AG04450 (cell line): ENCODE results near the gene TNFAIP3. TPM values are rescaled to one million over a fixed set of nuclear protein-coding genes. Genes with fewer than 3 reads are reported as not detected.

Experiments used
- CTCF ChIA-PET: fragments of 300-600, 350-600 bp; formaldehyde crosslinking; extraction: SDS; loops from one replicate; lab custom pipeline; 2022; ENCODE audit warnings: antibody characterized with exemption, inconsistent platforms; lab: Charles Lee
- POLR2A ChIA-PET: fragments of 350-600 bp; formaldehyde crosslinking; extraction: SDS; loops from one replicate; lab custom pipeline; 2021; ENCODE audit warnings: antibody characterized with exemption, inconsistent platforms; lab: Yijun Ruan, JAX
- DNase-seq: peaks from one replicate; pipeline ENCODE4 v3.0.0-alpha.2; 2011; ENCODE audit warnings: low read depth, low spot score
- H3K27ac ChIP-seq: one replicate; pipeline ENCODE4 v1.5.1; 2012; ENCODE audit warnings: low read depth, low read length, control low read depth
- H3K27me3 ChIP-seq: one replicate; pipeline ENCODE4 v1.6.0; 2012; ENCODE audit warnings: low read length; ENCODE audit not compliant: control insufficient read depth, insufficient read depth
- H3K4me3 ChIP-seq: 2 replicates; pipeline ENCODE4 v1.5.1; 2011; ENCODE audit warnings: mild to moderate bottlenecking, low read depth, low read length, control low read depth
- H3K9me3 ChIP-seq: 2 replicates; pipeline ENCODE4 v1.5.1; 2012; ENCODE audit warnings: low read length; ENCODE audit not compliant: control insufficient read depth, insufficient read depth
- CTCF ChIP-seq: IDR thresholded peaks from 2 replicates; pipeline ENCODE4 v1.5.1; 2011; ENCODE audit warnings: low read depth, low read length, control low read depth, inconsistent platforms
- polyA plus RNA-seq: library from polyadenylated mRNA; depleted of rRNA; stranded (reverse); fragments of >200 nt; gene quantifications from 2 replicates; pipeline ENCODE4 v1.2.3, GENCODE V29; 2011

The TNFAIP3 gene
- polyA plus RNA-seq, 1 experiment: 16.7 TPM

- ChIA-PET CTCF (interaction anchor here (0.6 kb wide), 1 partner anchor 268 kb away, joined by 3 read pairs; no protein-coding TSS in a partner anchor), POLR2A (no interaction called here)
- no peak overlapping the region for H3K27ac ChIP-seq
- DNase-seq: no peak
- peak; percentile 41 for TF ChIP-seq CTCF
- no peaks in the 10 kb centered on the region; the same call in 1 of the 2 replicates for H3K9me3 ChIP-seq
- H3K4me3 ChIP-seq: no peak overlapping the region
- no peaks in the 10 kb centered on the region for H3K27me3 ChIP-seq
Measured at GRCh38 chr6:137845460-137845859, 21.6 kb upstream of the TNFAIP3 start.

- no peaks in the 10 kb centered on the region for H3K27me3 ChIP-seq
- no peak overlapping the region for H3K4me3 ChIP-seq
- CTCF ChIA-PET: no interaction called here
- no peak for TF ChIP-seq CTCF
- POLR2A ChIA-PET: no interaction called here
- DNase-seq: no peak
- H3K27ac ChIP-seq: no peak overlapping the region
- no peaks in the 10 kb centered on the region; the same call in 1 of the 2 replicates for H3K9me3 ChIP-seq
Measured at GRCh38 chr6:137846274-137846673, 20.8 kb upstream of the TNFAIP3 start.

- CTCF ChIA-PET: no interaction called here
- Histone ChIP-seq H3K4me3 (no peak overlapping the region), H3K27ac (no peak overlapping the region), H3K27me3 (no peaks in the 10 kb centered on the region), H3K9me3 (no peaks in the 10 kb centered on the region; the same call in 1 of the 2 replicates)
- TF ChIP-seq CTCF: no peak
- DNase-seq: no peak
- POLR2A ChIA-PET: no interaction called here
Measured at GRCh38 chr6:137846772-137847313, 20.2 kb upstream of the TNFAIP3 start.

GRCh38 chr6:137847748-137848147 lies 19.3 kb upstream of the TNFAIP3 start:
- DNase-seq: no peak
- POLR2A ChIA-PET: no interaction called here
- CTCF ChIA-PET: interaction anchor here (2.6 kb wide), 1 partner anchor 19 kb away, joined by 16 read pairs; the partner anchor contains the start of gene TNFAIP3
- TF ChIP-seq CTCF: no peak
- Histone ChIP-seq H3K27me3 (no peaks in the 10 kb centered on the region), H3K27ac (no peak overlapping the region), H3K4me3 (no peak overlapping the region), H3K9me3 (no peaks in the 10 kb centered on the region; the same call in 1 of the 2 replicates)

- Histone ChIP-seq H3K4me3 (no peak overlapping the region), H3K27me3 (no peaks in the 10 kb centered on the region), H3K9me3 (no peaks in the 10 kb centered on the region; the same call in 1 of the 2 replicates), H3K27ac (no peak overlapping the region)
- ChIA-PET POLR2A (interaction anchor here (0.7 to 1.0 kb wide), 2 partner anchors 24 to 50 kb away, joined by 3 to 5 read pairs; no protein-coding TSS in a partner anchor), CTCF (interaction anchor here (0.6 to 2.6 kb wide), 5 partner anchors 15 to 945 kb away, joined by 3 to 16 read pairs (median 4); partner anchors contain the start of gene TNFAIP3)
- peak; percentile 67 for DNase-seq
- no peak for TF ChIP-seq CTCF
Measured at GRCh38 chr6:137848672-137849071, 18.4 kb upstream of the TNFAIP3 start.
